Skeletal muscle tissue (tissue), 4 donors: ENCODE measurements around the gene ELMO1. TPM values are rescaled to one million over a fixed set of nuclear protein-coding genes. Genes with fewer than 3 reads are reported as not detected.

Experiments
- H3K27ac ChIP-seq: one replicate; pipeline ENCODE4 v1.7.0; 2013; ENCODE audit warnings: mild to moderate bottlenecking, low read depth, low read length, inconsistent platforms
- H3K27me3 ChIP-seq, 3 donors: one replicate each; pipeline ENCODE4 v1.7.0; 2013; ENCODE audit warnings: low read length in 3 of 3; ENCODE audit not compliant: control insufficient read depth in 3 of 3, insufficient read depth in 3 of 3
- H3K36me3 ChIP-seq, 3 donors: one replicate each; pipeline ENCODE4 v1.7.0; 2013; ENCODE audit warnings: low read length in 3 of 3; ENCODE audit not compliant: control insufficient read depth in 3 of 3, insufficient read depth in 3 of 3
- H3K4me1 ChIP-seq, 3 donors: one replicate each; pipeline ENCODE4 v1.7.0; 2013; ENCODE audit warnings: low read length in 3 of 3, mild to moderate bottlenecking in 3 of 3; ENCODE audit not compliant: control insufficient read depth in 3 of 3, insufficient read depth in 3 of 3
- H3K4me3 ChIP-seq, 3 donors: one replicate each; pipeline ENCODE4 v1.7.0; 2013; ENCODE audit warnings: low read length in 3 of 3
- H3K9ac ChIP-seq, 3 donors: one replicate each; pipeline ENCODE4 v1.7.0; 2013; ENCODE audit warnings: low read length in 3 of 3, mild to moderate bottlenecking in 3 of 3, moderate library complexity in 2 of 3, low read depth in 1 of 3
- H3K9me3 ChIP-seq, 3 donors: one replicate each; pipeline ENCODE4 v1.7.0; 2013; ENCODE audit warnings: low read length in 3 of 3; ENCODE audit not compliant: control insufficient read depth in 3 of 3
- total RNA-seq: library from RNA; depleted of rRNA; stranded (reverse); fragments of >200 nt; gene quantifications from one replicate; pipeline ENCODE4 v1.2.3, GENCODE V29; 2014
- donor health status: Osteomylitis.

The ELMO1 gene
- total RNA-seq, 1 donor from 2014 or later, result 52.7 TPM

GRCh38 chr7:36865019-36865418, 583.6 kb downstream of the ELMO1 start:
- Histone ChIP-seq H3K27ac (no peak overlapping the region), H3K9ac (no peak overlapping the region), H3K4me3 (no peak overlapping the region), H3K36me3 (peaks cover 0 to 12% (median 0%) of the 10 kb centered on the region in 3 donors), H3K9me3 (no peaks in the 10 kb centered on the region), H3K27me3 (no peaks in the 10 kb centered on the region), H3K4me1 (no peaks in the 10 kb centered on the region)

GRCh38 chr7:36863901-36864701, 584.6 kb downstream of the ELMO1 start:
- no peaks in the 10 kb centered on the region for H3K9me3 ChIP-seq
- peaks cover 0 to 11% (median 0%) of the 10 kb centered on the region in 3 donors for H3K36me3 ChIP-seq
- H3K9ac ChIP-seq, result no peak overlapping the region
- no peaks in the 10 kb centered on the region for H3K4me1 ChIP-seq
- H3K4me3 ChIP-seq, result no peak overlapping the region
- no peaks in the 10 kb centered on the region for H3K27me3 ChIP-seq
- H3K27ac ChIP-seq, result no peak overlapping the region

- Histone ChIP-seq H3K9ac (no peak overlapping the region), H3K27ac (no peak overlapping the region), H3K4me3 (peak overlapping the region in 1 of 3 donors; percentile 1), H3K4me1 (no peaks in the 10 kb centered on the region), H3K36me3 (peaks cover 0 to 8% (median 0%) of the 10 kb centered on the region in 3 donors), H3K27me3 (no peaks in the 10 kb centered on the region), H3K9me3 (no peaks in the 10 kb centered on the region)
These were observed 585.8 kb downstream of the ELMO1 start for GRCh38 chr7:36862771-36863261.

GRCh38 chr7:36861656-36862055, 587.0 kb downstream of the ELMO1 start:
- Histone ChIP-seq H3K27ac (no peak overlapping the region), H3K9ac (no peak overlapping the region), H3K27me3 (no peaks in the 10 kb centered on the region), H3K9me3 (no peaks in the 10 kb centered on the region), H3K4me1 (no peaks in the 10 kb centered on the region), H3K36me3 (peaks cover 0 to 8% (median 0%) of the 10 kb centered on the region in 3 donors), H3K4me3 (no peak overlapping the region)

- Histone ChIP-seq H3K4me3 (no peak overlapping the region), H3K36me3 (peaks cover 0 to 8% (median 0%) of the 10 kb centered on the region in 3 donors), H3K4me1 (no peaks in the 10 kb centered on the region), H3K27me3 (no peaks in the 10 kb centered on the region), H3K27ac (no peak overlapping the region), H3K9me3 (no peaks in the 10 kb centered on the region), H3K9ac (no peak overlapping the region)
These were observed 588.0 kb downstream of the ELMO1 start for GRCh38 chr7:36860681-36861080.

GRCh38 chr7:36855330-36855729, 593.3 kb downstream of the ELMO1 start:
- Histone ChIP-seq H3K36me3 (peaks cover 0 to 10% (median 0%) of the 10 kb centered on the region in 3 donors), H3K27me3 (no peaks in the 10 kb centered on the region)

GRCh38 chr7:36854652-36855051, 594.0 kb downstream of the ELMO1 start:
- Histone ChIP-seq H3K27me3 (no peaks in the 10 kb centered on the region), H3K9ac (no peak overlapping the region), H3K4me1 (no peaks in the 10 kb centered on the region), H3K9me3 (no peaks in the 10 kb centered on the region), H3K4me3 (no peak overlapping the region), H3K27ac (no peak overlapping the region), H3K36me3 (peaks cover 0 to 10% (median 0%) of the 10 kb centered on the region in 3 donors)

More at GRCh38 chr7:36855330-36855729, 593.3 kb downstream of the ELMO1 start:
- Histone ChIP-seq H3K4me3 (no peak overlapping the region), H3K9me3 (no peaks in the 10 kb centered on the region), H3K9ac (no peak overlapping the region), H3K27ac (no peak overlapping the region), H3K4me1 (no peaks in the 10 kb centered on the region)

GRCh38 chr7:36852931-36853330, 595.7 kb downstream of the ELMO1 start:
- no peak overlapping the region for H3K4me3 ChIP-seq
- H3K36me3 ChIP-seq, result peaks cover 0 to 10% (median 0%) of the 10 kb centered on the region in 3 donors
- no peaks in the 10 kb centered on the region for H3K4me1 ChIP-seq
- H3K9ac ChIP-seq, result no peak overlapping the region
- no peaks in the 10 kb centered on the region for H3K9me3 ChIP-seq
- no peaks in the 10 kb centered on the region for H3K27me3 ChIP-seq
- no peak overlapping the region for H3K27ac ChIP-seq

GRCh38 chr7:36852017-36852416, 596.6 kb downstream of the ELMO1 start:
- no peaks in the 10 kb centered on the region for H3K4me1 ChIP-seq
- H3K9me3 ChIP-seq, result no peaks in the 10 kb centered on the region
- H3K27me3 ChIP-seq, result no peaks in the 10 kb centered on the region
- no peak overlapping the region for H3K9ac ChIP-seq
- no peak overlapping the region for H3K4me3 ChIP-seq
- peaks cover 0 to 10% (median 0%) of the 10 kb centered on the region in 3 donors for H3K36me3 ChIP-seq
- no peak overlapping the region for H3K27ac ChIP-seq

GRCh38 chr7:36851382-36851781, 597.3 kb downstream of the ELMO1 start:
- Histone ChIP-seq H3K9me3 (no peaks in the 10 kb centered on the region), H3K36me3 (peaks cover 0 to 10% (median 0%) of the 10 kb centered on the region in 3 donors), H3K27me3 (no peaks in the 10 kb centered on the region), H3K27ac (no peak overlapping the region), H3K4me1 (no peaks in the 10 kb centered on the region), H3K4me3 (no peak overlapping the region), H3K9ac (no peak overlapping the region)
